ENCODE measurements around the gene ARHGAP27.
"Not testable (repeated sequence)": the region's sequence is repeated elsewhere in the genome, so short reads cannot be mapped to it uniquely, and the experiment has no call there.

- TF ChIP-seq, protein P1, sequence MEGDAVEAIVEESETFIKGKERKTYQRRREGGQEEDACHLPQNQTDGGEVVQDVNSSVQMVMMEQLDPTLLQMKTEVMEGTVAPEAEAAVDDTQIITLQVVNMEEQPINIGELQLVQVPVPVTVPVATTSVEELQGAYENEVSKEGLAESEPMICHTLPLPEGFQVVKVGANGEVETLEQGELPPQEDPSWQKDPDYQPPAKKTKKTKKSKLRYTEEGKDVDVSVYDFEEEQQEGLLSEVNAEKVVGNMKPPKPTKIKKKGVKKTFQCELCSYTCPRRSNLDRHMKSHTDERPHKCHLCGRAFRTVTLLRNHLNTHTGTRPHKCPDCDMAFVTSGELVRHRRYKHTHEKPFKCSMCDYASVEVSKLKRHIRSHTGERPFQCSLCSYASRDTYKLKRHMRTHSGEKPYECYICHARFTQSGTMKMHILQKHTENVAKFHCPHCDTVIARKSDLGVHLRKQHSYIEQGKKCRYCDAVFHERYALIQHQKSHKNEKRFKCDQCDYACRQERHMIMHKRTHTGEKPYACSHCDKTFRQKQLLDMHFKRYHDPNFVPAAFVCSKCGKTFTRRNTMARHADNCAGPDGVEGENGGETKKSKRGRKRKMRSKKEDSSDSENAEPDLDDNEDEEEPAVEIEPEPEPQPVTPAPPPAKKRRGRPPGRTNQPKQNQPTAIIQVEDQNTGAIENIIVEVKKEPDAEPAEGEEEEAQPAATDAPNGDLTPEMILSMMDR (conservative IDR thresholded peaks at IDR 0.05; ENCODE audit: low read length): not testable (repeated sequence)
- not testable (repeated sequence) for TF ChIP-seq EZH2phosphoT487 (IDR thresholded peaks at IDR 0.05; ENCODE audit: borderline replicate concordance, low read depth, low read length)
Measured at GRCh38 chr17:45446872-45447625, 14.4 kb upstream of the ARHGAP27 start.

Data from OCI-LY7 (cell line).